ENCODE data around the gene SPTLC3. TPM values are rescaled to one million over a fixed set of nuclear protein-coding genes. Genes with fewer than 3 reads are reported as not detected.

SPTLC3 gene
- total RNA-seq, 2 donors from 2014 or later, result 5.3 to 18.4 TPM

DNA sequence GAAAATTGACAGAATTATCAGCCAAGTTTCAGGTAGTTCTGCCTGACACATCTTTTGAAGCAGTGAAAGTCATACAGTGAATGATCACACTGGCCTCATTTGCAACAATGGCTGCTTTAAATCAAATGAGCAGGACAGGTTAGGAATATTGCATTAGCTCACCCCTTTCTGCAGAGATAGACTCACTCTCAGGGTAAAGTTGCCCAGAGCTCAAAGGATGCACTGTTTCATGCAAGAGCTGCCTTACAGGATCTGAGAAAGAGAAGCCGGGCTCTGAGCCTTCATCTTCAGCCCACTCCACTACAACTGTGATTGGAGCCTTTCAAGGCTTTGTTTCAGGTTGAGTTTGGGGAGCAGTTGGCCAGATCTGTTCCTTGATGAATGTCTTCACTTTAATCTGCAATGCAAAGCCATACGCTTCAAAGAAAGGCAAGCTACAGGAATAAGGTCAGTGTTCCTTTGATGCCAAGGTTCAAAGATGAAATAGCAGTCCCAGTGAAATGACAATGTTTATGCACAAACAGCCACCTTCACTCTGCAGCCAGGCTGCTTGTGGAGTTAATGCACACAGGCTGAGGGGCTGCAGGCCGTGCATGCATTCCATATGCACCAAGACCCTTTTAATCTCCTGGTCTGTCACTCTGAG, 121.4 kb downstream of the SPTLC3 start:
- TF ChIP-seq CTCF (IDR thresholded peaks at IDR 0.05) (no peak), POLR2A (IDR thresholded peaks at IDR 0.05) (no peak)
- no peak for ATAC-seq

DNA sequence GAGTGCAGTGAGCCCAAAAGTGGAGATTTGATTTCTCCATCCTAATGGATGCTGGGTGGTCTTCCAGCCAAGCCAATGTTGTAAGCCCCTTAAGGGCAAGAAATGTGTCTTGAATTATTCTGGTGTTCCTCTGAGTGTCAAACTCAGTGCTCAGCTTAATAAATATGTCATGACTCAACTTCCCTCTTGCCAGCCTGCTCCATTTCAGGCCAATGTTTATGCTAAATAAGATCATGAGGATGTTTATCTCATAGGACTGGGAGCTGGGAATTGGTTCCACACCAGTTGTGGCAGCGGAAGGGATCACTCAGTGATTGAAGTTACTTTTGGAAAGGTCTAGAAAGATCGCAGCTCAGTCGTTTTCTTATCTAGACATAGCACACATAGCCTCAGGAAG, 121.9 kb downstream of the SPTLC3 start:
- DNase-seq, result no peak
- intact Hi-C loops (cut with DNase I), result no loop called here
- ATAC-seq, result no peak

More for the DNA sequence above, 121.4 kb downstream of the SPTLC3 start:
- Histone ChIP-seq H3K27me3 (no peaks in the 10 kb centered on the region), H3K9me3 (no peaks in the 10 kb centered on the region), H3K27ac (no peak overlapping the region), H3K36me3 (replicated peaks in 1 of 2; ENCODE audit: insufficient read depth in 1 of 2, low read depth in 2 of 2) (peaks cover 0 to 2% of the 10 kb centered on the region in 2 donors), H3K4me3 (no peak overlapping the region), H3K4me1 (no peaks in the 10 kb centered on the region)
- WGBS, 2 donors, result 75 to 85% methylated on average over 3 of the region's 3 CpGs
- no peak for DNase-seq
- intact Hi-C loops (cut with DNase I), result no loop called here

GRCh38 chr20:13131688-13132087, 122.9 kb downstream of the SPTLC3 start:
- H3K4me1 ChIP-seq, result no peaks in the 10 kb centered on the region
- H3K27me3 ChIP-seq, result no peaks in the 10 kb centered on the region
- TF ChIP-seq POLR2A (IDR thresholded peaks at IDR 0.05) (no peak), CTCF (IDR thresholded peaks at IDR 0.05) (no peak)
- H3K9me3 ChIP-seq, result no peaks in the 10 kb centered on the region
- WGBS, 2 donors, result 69 to 84% methylated on average over 3 of the region's 3 CpGs
- DNase-seq (no peak), ATAC-seq (no peak)
- H3K4me3 ChIP-seq, result no peak overlapping the region
- H3K27ac ChIP-seq, result no peak overlapping the region
- H3K36me3 ChIP-seq (replicated peaks in 1 of 2; ENCODE audit: insufficient read depth in 1 of 2, low read depth in 2 of 2), result peaks cover 0 to 2% of the 10 kb centered on the region in 2 donors
- intact Hi-C loops (cut with DNase I), result no loop called here

More for the DNA sequence above, 121.9 kb downstream of the SPTLC3 start:
- no peak overlapping the region for H3K4me3 ChIP-seq
- H3K27ac ChIP-seq, result no peak overlapping the region
- H3K4me1 ChIP-seq, result no peaks in the 10 kb centered on the region
- TF ChIP-seq POLR2A (IDR thresholded peaks at IDR 0.05) (no peak), CTCF (IDR thresholded peaks at IDR 0.05) (no peak)
- H3K36me3 ChIP-seq (replicated peaks in 1 of 2; ENCODE audit: insufficient read depth in 1 of 2, low read depth in 2 of 2), result peaks cover 0 to 2% of the 10 kb centered on the region in 2 donors
- H3K27me3 ChIP-seq, result no peaks in the 10 kb centered on the region
- H3K9me3 ChIP-seq, result no peaks in the 10 kb centered on the region
- WGBS, 2 donors, result 73 to 90% methylated on average over 3 of the region's 3 CpGs

DNA sequence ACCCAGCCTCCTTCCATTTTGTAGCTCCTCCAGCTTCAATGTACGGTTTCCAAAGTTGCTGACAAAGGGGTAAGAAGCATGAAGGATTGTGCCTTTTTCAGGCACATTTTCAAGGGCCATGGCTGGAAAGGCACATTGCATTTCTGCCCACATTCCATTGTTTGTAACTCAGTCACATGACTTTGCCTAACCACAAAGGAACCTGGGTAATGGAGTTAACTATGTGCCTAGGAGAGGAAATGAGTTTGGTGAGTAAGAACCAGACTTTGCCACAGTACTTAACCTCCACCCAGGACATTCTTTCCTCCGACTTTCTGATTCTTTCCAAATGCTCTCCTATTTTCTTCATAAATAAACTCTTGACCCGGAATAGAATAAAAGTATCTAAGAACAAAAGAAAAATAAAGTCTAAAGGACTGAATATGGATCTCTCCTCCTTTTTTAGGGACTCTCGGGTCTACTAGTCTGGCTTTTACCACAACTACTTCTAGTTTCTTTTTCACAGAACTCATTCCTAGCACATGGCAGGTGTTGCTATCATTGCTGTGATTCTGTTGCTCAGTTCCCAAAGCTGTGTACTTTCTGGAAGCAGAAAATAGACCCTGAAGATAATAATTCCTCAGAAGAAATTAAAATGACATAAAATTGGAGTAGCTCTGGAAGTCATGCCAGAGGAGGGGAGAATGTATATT, 130.8 kb downstream of the SPTLC3 start:
- Histone ChIP-seq H3K27me3 (no peaks in the 10 kb centered on the region), H3K4me3 (no peak overlapping the region), H3K4me1 (no peaks in the 10 kb centered on the region), H3K9me3 (no peaks in the 10 kb centered on the region), H3K36me3 (replicated peaks in 1 of 2; ENCODE audit: insufficient read depth in 1 of 2, low read depth in 2 of 2) (no peaks in the 10 kb centered on the region), H3K27ac (no peak overlapping the region)
- no peak for ATAC-seq
- intact Hi-C loops (cut with DNase I), result no loop called here
- TF ChIP-seq POLR2A (IDR thresholded peaks at IDR 0.05) (no peak), CTCF (IDR thresholded peaks at IDR 0.05) (no peak)
- WGBS, 2 donors, result 83 to 91% methylated on average over 4 of the region's 4 CpGs
- no peak for DNase-seq
